NT2/D1 (cell line): Measurements from ENCODE around the gene PAQR4.

Source experiments
- DNase-seq: peaks from one replicate; pipeline ENCODE4 v3.0.0-alpha.2; 2011; ENCODE audit warnings: low read depth, low spot score
- H3K27me3 ChIP-seq: 2 replicates; pipeline ENCODE4 v1.6.0; 2011; ENCODE audit warnings: mild to moderate bottlenecking; ENCODE audit not compliant: insufficient read length, insufficient read depth
- H3K36me3 ChIP-seq: 2 replicates; pipeline ENCODE4 v1.6.1; 2011; ENCODE audit warnings: mild to moderate bottlenecking, low read length, mixed read lengths; ENCODE audit not compliant: insufficient read depth, insufficient read length
- H3K4me1 ChIP-seq: 2 replicates; pipeline ENCODE4 v1.5.1; 2011; ENCODE audit not compliant: insufficient read depth, insufficient read length
- H3K4me3 ChIP-seq: 2 replicates; pipeline ENCODE4 v1.5.1; 2011; ENCODE audit warnings: low read depth; ENCODE audit not compliant: insufficient read length
- H3K9ac ChIP-seq: 2 replicates; pipeline ENCODE4 v1.6.0; 2011; ENCODE audit warnings: low read depth; ENCODE audit not compliant: insufficient read length
- H3K9me3 ChIP-seq: 2 replicates; pipeline ENCODE4 v1.5.1; 2011; ENCODE audit warnings: mild to moderate bottlenecking, low read length; ENCODE audit not compliant: insufficient read depth
- SUZ12 ChIP-seq: IDR thresholded peaks from 2 replicates; pipeline ENCODE4 v1.6.1; 2011; ENCODE audit not compliant: insufficient read length, insufficient read depth; ENCODE audit errors: extremely low read depth
- YY1 ChIP-seq: IDR thresholded peaks from 2 replicates; pipeline ENCODE4 v1.6.1; 2011; ENCODE audit not compliant: insufficient read length, insufficient read depth
- ZNF274 ChIP-seq: IDR thresholded peaks from 2 replicates; pipeline ENCODE4 v1.6.1; 2011; ENCODE audit warnings: mild to moderate bottlenecking, low read depth, low read length

PAQR4 gene

GRCh38 chr16:2979669-2980226 lies 10.6 kb downstream of the PAQR4 start:
- Histone ChIP-seq H3K4me3 (peak overlapping the region; percentile 95), H3K9ac (peak overlapping the region; percentile 100), H3K27me3 (no peaks in the 10 kb centered on the region), H3K36me3 (peaks cover 46% of the 10 kb centered on the region), H3K4me1 (peaks cover 10% of the 10 kb centered on the region), H3K9me3 (no peaks in the 10 kb centered on the region)
- TF ChIP-seq ZNF274 (no peak), YY1 (no peak)
- DNase-seq = no peak

GRCh38 chr16:2980227-2981176 lies 11.4 kb downstream of the PAQR4 start, which contains the start of gene PKMYT1:
TSS of gene PKMYT1 (minus strand) at chr16:2980446. CDS start at chr16:2979657, 789 bp downstream.
- DNase-seq = peak; percentile 76
- Histone ChIP-seq H3K9me3 (no peaks in the 10 kb centered on the region), H3K27me3 (no peaks in the 10 kb centered on the region), H3K4me1 (peaks cover 14% of the 10 kb centered on the region), H3K9ac (peak within 1 kb of the TSS; percentile 100), H3K36me3 (peaks cover 39% of the 10 kb centered on the region), H3K4me3 (peak within 1 kb of the TSS; percentile 95)
- TF ChIP-seq SUZ12 = no peak
- no peak for TF ChIP-seq YY1
- TF ChIP-seq ZNF274 = no peak

GRCh38 chr16:2981177-2981898 lies 12.2 kb downstream of the PAQR4 start:
- Histone ChIP-seq H3K27me3 (no peaks in the 10 kb centered on the region), H3K4me3 (peak overlapping the region; percentile 95), H3K36me3 (peaks cover 30% of the 10 kb centered on the region), H3K9ac (peak overlapping the region; percentile 100), H3K4me1 (peaks cover 12% of the 10 kb centered on the region), H3K9me3 (no peaks in the 10 kb centered on the region)
- no peak for TF ChIP-seq YY1
- no peak for TF ChIP-seq SUZ12
- TF ChIP-seq ZNF274 = no peak
- DNase-seq = peak; percentile 70

GRCh38 chr16:2981899-2982250 lies 12.7 kb downstream of the PAQR4 start:
- Histone ChIP-seq H3K4me3 (peak overlapping the region; percentile 95), H3K36me3 (peaks cover 25% of the 10 kb centered on the region), H3K9me3 (no peaks in the 10 kb centered on the region), H3K9ac (peak overlapping the region; percentile 100), H3K27me3 (no peaks in the 10 kb centered on the region), H3K4me1 (peaks cover 12% of the 10 kb centered on the region)
- no peak for DNase-seq
- no peak for TF ChIP-seq ZNF274
- TF ChIP-seq YY1 = no peak
- no peak for TF ChIP-seq SUZ12

- no peak for DNase-seq
- Histone ChIP-seq H3K9me3 (no peaks in the 10 kb centered on the region), H3K4me3 (no peak overlapping the region), H3K36me3 (peaks cover 20% of the 10 kb centered on the region), H3K4me1 (peaks cover 14% of the 10 kb centered on the region), H3K9ac (peak overlapping the region; percentile 100), H3K27me3 (no peaks in the 10 kb centered on the region)
- TF ChIP-seq SUZ12 (no peak), ZNF274 (no peak), YY1 (no peak)
These were observed 13.3 kb downstream of the PAQR4 start for GRCh38 chr16:2982402-2982801.

GRCh38 chr16:2983706-2984136 lies 14.6 kb downstream of the PAQR4 start:
- Histone ChIP-seq H3K4me1 (peaks cover 24% of the 10 kb centered on the region), H3K4me3 (no peak overlapping the region), H3K9me3 (no peaks in the 10 kb centered on the region), H3K36me3 (peaks cover 8% of the 10 kb centered on the region), H3K27me3 (no peaks in the 10 kb centered on the region), H3K9ac (peak overlapping the region; percentile 71)
- no peak for DNase-seq
- TF ChIP-seq ZNF274 (no peak), SUZ12 (no peak), YY1 (no peak)
